Hematopoietic multipotent progenitor cell treated with erythropoietin and hydrocortisone succinate and interleukin-3 and kit ligand, for 6 days (in vitro differentiated cells): ENCODE results near the gene ERRFI1.
A peak's percentile ranks its signal among the peaks of the same experiment; 100 is the strongest.

Source experiments
- DNase-seq: peaks from one replicate; pipeline ENCODE4 v3.0.0-alpha.2; 2015

Gene ERRFI1

GRCh38 chr1:8042134-8042533 lies 16.0 kb upstream of the ERRFI1 start:
- DNase-seq = no peak

- no peak for DNase-seq
Observed at GRCh38 chr1:8040586-8040985, 14.5 kb upstream of the ERRFI1 start.

GRCh38 chr1:8039071-8039470 lies 13.0 kb upstream of the ERRFI1 start:
- DNase-seq = no peak

- DNase-seq = no peak
Observed at GRCh38 chr1:8035289-8035688, 9.2 kb upstream of the ERRFI1 start.

- no peak for DNase-seq
Observed at GRCh38 chr1:8033322-8033721, 7.2 kb upstream of the ERRFI1 start.

GRCh38 chr1:8032366-8032910 lies 6.3 kb upstream of the ERRFI1 start:
- no peak for DNase-seq

- peak; percentile 68 for DNase-seq
Observed at GRCh38 chr1:8031176-8031785, 5.2 kb upstream of the ERRFI1 start.

GRCh38 chr1:8028571-8028910 lies 2.4 kb upstream of the ERRFI1 start:
- DNase-seq = no peak

GRCh38 chr1:8027748-8028570 lies 1.9 kb upstream of the ERRFI1 start:
- DNase-seq = no peak

GRCh38 chr1:8026976-8027747 lies 1.1 kb upstream of the ERRFI1 start:
- DNase-seq = no peak

GRCh38 chr1:8025671-8026144 lies 401 bp downstream of the ERRFI1 start:
- DNase-seq = no peak

- DNase-seq = no peak
Observed at GRCh38 chr1:8025061-8025670, 943 bp downstream of the ERRFI1 start.

GRCh38 chr1:8024329-8024728 lies 1.8 kb downstream of the ERRFI1 start:
- no peak for DNase-seq

- DNase-seq = no peak
Observed at GRCh38 chr1:8023995-8024313, 2.2 kb downstream of the ERRFI1 start.

- DNase-seq = no peak
Observed at GRCh38 chr1:8023287-8023994, 2.7 kb downstream of the ERRFI1 start.

GRCh38 chr1:8022395-8023286 lies 3.5 kb downstream of the ERRFI1 start:
- DNase-seq = no peak

- DNase-seq = no peak
Observed at GRCh38 chr1:8021676-8022266, 4.3 kb downstream of the ERRFI1 start.

GRCh38 chr1:8020032-8020431 lies 6.1 kb downstream of the ERRFI1 start:
- DNase-seq = no peak

GRCh38 chr1:8019229-8019620 lies 6.9 kb downstream of the ERRFI1 start:
- no peak for DNase-seq

- DNase-seq = no peak
Observed at GRCh38 chr1:8018492-8019228, 7.4 kb downstream of the ERRFI1 start.
